Activated CD4-positive, alpha-beta T cell treated with anti-CD3 and anti-CD28 coated beads, Interleukin-2, amount 50 U/mL, for 24 hours (primary cell): Measurements from ENCODE around the gene GFER.
"Not testable (repeated sequence)": the region's sequence is repeated elsewhere in the genome, so short reads cannot be mapped to it uniquely, and the experiment has no call there.

Experiments
- DNase-seq, 2 donors: peaks; one replicate each; pipeline ENCODE4 v3.0.0-alpha.2; 2020; ENCODE audit warnings: low read depth in 1 of 2, low spot score in 1 of 2

GFER gene

DNA sequence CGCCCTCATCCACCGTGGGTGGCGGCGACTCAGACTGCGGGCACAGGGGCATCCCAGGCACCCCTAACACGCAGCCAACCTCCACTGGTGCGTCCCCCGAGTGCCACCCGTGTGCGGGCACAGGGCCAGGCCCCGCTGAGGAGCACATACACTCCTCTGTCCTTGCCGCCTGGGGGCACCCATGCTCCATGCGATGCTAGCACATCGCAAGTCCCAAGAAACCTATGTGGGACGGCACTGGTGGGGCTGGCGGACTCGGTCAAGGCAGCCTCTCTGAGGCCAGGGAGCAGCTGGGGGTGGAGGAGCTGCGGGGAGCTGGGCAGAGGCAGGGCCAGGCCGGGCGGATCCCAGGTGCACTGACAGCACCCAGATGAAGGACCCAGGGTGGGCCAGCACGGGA lies 21.7 kb downstream of the GFER start:
- DNase-seq, result no peak

DNA sequence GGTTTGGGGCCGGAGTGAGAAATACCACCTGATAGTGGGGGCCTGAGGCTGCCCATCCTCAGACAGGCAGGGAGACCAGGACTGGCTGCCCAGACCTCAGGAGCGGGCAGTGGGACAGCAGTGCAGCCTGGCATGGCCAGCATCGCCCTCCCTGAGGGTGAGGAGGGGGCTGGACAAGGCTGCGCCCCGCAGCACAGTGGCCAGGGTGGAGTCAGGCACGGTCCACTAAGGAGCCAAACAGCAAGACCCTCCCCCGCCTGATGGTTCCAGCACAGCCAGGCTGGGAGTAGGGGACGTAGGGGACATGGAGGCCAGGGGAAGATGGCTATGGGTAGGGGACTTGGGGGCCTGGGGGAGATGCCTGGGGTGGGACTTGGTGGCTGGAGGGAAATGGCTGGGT lies 22.3 kb downstream of the GFER start:
- no peak for DNase-seq

DNA sequence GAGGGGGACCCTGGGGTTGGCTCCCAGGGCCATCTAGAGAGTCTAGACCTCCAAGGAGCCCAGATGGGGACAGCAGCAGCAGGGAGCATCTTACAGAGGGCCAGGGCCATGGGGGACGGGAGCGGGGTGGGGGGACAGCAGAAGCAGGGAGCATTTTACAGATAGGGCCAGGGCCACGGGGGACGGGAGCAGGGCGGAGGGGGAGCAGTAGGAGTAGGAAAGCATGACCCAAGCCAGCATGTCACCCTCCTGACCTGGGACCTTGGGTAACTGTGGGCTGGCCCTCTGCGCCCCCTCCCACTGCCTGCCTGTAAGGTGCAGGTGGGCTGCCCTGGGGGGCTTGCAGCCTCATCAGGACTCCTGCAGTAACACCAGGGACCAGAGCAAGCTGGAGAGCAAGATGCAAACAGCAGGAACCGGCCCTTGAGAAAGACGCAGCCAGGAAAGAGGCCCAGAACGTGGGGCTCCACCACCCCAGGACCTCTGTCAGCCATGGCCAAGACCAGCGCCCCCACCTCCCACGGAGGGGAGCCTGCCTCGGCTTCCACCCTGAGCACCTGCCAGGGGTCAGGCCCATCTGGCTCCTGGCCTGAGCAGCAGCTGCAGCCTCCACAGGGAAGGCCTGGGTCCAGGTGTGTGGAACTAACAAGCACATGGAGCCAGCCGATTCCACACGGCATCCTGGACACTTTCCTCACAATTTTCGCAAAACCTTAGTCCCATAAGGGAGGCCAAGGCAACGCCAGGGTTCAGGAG lies 23.3 kb downstream of the GFER start:
- DNase-seq, result no peak

DNA sequence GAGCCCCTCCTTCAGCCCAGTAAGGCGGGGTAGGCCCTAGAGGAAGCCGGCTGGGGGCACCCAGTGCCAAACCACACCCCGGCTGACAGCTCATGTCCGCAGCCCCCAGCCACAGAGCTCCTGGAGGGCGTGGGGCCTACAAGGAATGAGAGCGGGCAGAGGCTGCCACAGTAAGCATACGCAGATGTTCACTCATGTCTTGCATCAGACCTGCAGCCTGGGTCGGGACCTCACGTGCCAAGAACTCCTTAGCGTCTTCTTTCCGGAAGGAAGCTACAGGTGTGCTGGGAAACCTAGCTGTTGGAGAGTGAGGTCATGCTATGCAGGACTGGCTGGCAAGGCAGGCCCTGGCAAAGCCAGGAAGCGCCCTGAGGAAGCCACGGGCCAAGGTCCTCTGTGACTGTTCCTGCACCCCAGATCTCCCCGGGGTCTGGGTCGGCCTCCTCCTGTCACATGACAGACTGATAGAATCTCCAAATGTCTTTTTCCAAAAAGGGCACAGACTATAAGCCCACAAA lies 24.1 kb downstream of the GFER start:
- DNase-seq, result no peak

DNA sequence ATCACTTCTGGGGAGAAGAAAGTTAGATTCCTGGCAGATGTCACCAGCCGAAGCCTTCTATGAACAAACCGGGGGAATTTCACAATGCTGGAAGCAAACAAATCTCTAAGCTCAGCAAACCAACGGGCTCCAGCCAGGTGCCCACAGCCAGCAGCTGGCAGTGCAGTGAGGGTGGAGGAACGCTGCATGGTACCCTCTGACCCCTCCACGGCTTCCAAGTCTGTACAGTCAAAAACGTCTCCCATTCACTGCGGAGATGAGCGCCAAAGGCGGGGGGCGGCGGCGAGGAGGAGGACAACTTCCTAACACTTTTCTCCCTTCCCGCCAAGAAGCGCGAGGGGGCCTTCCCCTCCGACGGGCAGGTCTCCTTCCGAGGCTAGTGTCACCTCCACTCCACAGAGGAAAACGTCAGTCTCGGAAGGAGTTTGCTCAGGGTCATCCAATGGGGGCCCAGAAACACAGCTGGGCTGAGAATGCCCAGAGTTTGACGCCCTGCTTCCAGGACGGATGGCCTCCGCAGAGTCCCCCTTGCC lies 24.7 kb downstream of the GFER start:
- DNase-seq, result no peak

DNA sequence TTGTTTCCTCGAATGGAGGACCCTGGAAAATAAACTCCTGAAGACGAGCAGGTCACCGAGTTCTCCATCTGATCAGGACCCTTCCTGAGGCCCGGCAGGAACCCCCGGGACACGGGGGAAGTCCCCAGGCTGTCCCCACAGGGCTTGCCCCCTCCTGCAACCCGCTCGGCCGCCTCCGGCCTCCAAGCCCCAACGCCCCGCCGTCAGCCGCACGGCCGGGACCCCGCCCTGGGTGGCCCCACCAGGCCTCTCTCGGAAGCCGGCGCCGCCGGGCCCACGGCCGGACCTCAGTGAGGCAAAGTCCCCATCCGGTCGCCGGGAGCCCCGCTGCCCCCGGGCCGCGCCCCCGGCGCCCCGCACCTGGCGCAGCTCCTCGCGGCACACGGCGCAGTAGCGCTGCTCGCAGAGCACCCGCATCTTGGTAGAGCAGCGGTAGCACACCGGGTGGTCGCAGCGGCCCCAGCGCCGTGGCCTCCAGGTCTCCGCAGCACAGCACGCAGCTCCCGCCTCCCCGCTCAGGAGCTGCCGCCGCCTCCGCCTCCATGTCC lies 25.2 kb downstream of the GFER start:
- DNase-seq, result no peak

DNA sequence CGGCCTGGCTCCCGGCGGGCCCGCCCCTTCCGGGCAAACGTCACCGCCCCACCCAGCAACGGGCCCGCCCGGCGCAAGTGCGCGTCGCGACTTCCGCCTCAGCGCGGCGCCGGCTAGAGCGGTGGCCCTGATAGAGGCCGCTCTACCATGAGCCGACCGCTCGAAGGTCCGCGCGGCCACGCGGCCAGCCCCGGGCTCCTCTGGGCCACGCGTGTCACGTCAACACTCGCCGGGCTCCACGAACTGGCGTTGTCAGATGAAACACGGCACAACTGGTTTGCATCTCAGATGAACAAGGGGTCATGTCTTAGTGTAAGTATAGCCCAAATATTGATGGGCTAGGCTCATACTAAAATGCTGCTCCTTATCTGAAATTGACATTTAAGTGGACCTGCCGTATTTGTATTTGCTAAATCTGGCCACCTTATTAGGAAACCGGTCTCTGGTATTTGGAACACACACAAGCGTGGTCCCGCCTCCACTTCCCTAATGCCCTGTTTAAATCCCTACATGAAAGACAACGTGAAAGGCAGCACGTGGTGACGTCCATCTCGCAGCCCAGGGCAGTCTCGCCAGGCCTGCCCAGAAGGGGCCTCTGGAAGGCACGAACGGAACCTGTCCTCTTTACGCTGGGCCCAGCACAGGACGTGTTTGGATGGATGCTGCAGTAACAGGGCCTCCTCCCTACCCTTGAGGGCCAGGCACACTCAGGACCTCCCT lies 26.0 kb downstream of the GFER start, which contains the start of gene ZNF598:
TSS of gene ZNF598 (minus strand) at position 31 of the 720 bp plus-strand sequence.
- DNase-seq, result peak; percentile 58 to 65

DNA sequence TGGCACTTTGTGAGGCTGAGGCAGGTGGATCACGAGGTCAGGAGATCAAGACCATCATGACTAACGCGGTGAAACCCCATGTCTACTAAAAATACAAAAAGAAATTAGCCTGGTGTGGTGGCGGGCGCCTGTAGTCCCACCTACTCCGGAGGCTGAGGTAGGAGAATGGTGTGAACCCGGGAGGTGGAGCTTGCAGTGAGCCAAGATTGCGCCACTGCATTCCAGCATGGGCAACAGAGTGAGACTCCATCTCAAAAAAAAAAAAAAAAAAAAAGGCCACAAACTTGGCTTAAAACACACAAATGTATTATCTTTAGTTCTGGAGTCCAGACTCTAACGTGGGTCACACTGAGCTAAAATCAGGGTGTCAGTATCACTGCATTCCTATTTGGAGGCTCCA lies 27.7 kb downstream of the GFER start:
- DNase-seq, result not testable (repeated sequence)

DNA sequence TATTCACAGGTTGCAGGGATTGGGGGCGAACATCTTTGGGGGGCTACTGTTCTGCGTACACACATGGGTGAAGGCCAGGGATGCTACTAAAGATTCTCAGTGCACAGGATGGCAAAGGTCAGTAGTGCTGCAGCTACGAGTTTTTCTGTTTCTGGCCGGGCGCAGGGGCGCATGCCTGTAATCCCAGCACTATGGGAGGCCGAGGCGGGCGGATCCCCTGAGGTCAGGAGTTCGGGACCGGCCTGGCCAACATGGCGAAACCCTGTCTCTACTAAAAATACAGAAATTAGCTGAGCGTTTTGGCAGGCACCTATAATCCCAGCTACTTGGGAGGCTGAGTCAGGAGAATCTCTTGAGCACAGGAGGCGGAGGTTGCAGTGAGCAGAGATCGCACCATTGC lies 29.5 kb downstream of the GFER start:
- DNase-seq, result no peak

DNA sequence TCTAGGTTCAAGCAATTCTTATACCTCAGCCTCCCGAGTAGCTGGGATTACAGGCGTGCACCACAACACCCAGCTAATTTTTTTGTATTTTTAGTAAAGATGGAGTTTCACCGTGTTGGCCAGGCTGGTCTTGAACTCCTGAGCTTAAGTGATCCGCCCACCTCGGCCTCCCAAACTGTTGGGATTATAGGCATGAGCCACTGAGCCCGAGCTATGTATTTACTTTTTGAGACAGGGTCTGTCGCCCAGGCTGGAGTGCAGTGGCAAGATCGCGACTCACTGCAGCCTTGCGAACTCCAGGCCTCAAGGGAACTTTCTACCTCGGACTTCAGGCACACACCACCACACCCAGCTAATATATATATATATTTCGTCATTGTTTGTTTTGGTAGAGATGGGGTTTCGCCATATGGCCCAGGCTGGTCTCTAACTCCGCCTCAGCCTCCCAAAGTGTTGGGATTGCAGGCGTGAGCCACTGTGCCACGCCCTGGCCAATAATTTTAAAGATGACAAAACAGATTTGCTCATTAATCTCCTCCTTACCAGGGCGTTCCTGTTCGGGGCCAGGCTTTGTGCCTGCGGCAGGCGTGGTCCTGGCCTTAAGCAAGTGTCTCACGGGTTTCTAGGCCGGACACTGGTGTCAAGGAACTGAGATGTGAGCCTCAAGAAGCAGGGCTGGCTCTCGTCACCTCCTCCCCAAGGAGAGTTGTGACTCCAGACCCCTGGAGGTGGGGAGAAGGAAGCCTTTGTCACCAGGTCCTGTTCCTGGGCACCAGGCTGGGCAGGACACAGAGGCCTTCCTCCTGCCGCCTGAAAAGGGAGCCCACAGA lies 31.3 kb downstream of the GFER start:
- no peak for DNase-seq

DNA sequence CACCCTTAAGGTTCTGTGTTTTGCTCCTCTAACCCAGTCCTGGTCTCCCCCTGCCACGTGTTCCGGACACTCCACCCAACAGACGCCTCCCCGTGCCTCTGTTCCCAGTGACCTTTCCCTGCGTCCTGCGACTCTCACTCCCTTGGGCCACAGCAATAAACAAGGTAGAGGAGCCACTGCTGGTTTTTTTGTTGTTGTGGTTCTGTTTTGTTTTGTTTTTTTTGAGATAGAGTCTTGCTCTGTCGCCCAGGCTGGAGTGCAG lies 31.9 kb downstream of the GFER start:
- DNase-seq, result no peak

DNA sequence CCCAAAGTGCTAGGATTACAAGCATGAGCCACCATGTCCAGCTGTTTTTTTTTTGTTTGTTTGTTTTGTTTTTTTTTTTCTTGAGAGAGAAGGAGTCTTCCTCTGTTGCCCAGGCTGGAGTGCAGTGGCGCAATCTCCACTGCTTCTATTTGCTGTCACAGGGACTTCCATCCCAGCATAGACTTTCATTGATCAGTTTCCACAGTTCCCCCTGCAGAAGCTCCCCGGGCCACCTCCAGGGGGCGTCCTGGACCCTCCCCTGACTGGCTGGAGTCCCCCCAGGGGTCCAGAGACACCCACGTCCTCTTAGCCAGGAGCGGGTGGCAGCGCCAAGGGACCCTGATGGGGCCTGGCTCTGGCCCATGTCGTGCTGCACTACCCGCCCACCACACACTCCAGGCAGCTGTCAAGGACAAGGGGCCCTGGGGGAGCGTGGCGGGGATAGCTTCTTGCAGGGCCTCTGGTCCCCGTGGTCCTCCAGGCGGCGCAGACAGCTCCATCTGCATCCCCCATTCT lies 32.5 kb downstream of the GFER start:
- no peak for DNase-seq

DNA sequence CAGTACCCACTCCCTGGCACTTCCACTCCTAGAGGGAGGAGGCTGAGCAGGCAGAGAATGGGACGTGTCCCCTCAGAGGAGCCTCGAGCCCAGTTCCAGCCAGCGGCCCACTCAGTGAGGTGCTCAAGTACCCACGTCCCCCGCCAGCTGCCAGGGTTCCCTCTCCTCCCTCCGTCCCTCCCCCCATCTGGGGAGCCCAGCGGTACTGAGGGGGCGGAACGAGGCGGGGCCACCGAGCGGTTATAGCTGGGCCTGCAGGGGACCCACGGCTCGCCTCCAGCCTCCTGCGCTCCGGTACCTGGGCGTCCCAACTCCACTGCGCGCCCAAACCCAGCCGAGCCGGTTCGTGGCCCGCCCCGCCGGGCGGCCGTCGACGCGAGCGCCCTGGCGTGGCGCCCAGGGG lies 35.5 kb downstream of the GFER start, which contains the start of gene NPW:
TSS of gene NPW (plus strand) at position 268 of the 403 bp plus-strand sequence.
- no peak for DNase-seq

DNA sequence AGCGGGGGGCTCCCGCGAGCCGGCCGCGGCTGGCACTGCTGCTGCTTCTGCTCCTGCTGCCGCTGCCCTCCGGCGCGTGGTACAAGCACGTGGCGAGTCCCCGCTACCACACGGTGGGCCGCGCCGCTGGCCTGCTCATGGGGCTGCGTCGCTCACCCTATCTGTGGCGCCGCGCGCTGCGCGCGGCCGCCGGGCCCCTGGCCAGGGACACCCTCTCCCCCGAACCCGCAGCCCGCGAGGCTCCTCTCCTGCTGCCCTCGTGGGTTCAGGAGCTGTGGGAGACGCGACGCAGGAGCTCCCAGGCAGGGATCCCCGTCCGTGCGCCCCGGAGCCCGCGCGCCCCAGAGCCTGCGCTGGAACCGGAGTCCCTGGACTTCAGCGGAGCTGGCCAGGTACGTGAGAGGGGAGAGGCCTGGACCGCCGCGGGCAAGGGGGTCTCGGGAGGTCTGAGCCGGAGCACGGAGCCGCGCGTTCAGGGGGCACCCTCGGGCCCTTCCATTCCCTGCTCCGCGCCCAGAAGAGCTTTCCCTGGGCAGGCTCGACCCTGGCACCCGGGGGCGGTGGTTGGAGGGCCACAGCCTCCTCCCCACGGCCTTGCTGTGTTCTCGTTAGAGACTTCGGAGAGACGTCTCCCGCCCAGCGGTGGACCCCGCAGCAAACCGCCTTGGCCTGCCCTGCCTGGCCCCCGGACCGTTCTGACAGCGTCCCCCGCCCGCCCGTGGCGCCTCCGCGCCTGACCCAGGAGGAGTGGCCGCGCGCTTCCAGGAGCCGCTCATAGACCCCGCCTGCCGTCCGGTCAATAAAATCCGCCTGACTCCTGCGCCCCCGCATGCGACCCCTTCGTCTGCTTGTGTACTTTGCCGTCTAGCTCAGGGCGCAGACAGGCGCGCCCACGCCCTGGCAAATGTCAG lies 36.2 kb downstream of the GFER start:
- no peak for DNase-seq

DNA sequence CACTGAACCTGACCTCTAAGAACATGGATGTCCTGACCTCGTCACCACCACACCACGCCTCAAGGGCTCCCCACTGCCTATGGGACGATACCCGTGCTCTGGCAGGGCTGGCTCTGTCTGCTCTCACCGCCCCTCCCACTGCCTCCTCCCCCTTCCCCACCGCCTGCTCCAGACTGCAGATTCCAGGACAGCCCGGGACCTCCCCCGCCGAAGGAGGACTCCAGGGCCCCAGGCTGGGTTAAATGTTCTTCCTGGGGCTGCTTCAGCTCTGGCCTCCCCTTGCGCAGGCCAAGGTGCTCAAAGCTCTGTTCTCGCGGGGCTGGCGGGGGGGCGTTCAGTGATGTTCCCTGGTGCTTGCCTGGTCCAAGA lies 38.7 kb downstream of the GFER start:
- no peak for DNase-seq

DNA sequence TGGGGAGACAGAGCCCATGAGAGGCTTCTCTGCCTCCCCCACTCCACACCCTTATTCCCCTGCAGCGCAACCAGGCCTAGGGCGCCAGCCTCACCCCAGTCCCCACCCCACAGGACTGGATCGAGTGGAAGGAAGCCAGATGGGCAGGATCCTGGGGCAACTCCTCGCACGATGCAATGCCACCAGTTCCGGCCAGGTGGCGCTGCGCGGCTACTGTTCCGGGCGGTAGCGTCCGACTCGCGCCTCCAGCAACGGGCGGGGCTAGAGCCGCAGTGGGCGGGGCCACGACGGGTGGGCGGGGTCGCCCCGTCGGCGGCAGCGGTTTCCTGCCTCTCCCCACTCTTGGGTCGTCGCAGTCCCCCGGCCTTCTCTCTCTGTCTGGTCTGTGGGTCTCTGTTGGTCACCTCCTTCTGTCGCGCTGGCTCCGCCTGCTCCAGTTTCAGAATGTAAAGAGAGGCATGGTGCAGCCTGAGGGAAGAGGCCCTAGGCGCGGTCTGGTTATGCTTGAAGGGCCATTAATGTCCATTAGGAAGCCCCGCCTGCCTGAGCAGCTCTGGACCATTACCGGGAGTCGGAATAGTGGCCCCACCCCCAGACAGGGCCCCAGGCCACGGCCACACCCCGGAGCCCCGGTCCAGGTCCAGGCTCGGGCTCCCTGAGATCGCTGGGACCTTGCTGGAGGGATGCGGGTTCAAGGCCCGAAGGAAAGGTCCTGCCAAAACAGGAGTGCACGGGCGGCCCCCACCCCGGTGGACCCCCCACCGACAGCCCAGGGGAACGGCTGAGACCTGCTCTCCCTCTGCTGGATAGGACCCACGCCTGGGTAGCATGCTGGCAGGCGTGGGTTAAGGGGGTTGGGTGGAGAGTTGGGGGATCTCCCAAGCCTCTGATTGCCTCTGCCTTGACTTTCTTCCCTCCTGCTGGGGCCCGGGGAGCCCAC lies 39.4 kb downstream of the GFER start:
- peak; percentile 92 to 94 for DNase-seq

DNA sequence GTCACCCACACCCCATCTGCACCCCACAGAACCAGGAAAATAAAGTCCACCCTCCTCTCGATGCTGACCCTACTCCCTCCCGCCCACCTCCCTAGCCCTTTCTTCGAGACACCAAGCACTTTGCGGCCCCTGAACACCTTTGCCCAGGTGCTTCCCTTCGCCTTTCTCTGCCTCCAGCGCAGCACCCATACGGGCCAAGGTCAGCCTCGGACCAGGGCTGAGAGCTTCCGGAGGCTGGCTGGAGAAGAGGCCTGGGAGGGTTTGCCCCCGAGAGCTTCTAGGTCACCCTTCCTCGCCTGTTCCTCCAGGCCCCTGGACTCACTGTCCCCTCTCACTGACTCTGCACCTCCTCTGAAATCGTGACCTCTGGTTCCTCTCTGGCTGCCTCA lies 40.0 kb downstream of the GFER start:
- no peak for DNase-seq

DNA sequence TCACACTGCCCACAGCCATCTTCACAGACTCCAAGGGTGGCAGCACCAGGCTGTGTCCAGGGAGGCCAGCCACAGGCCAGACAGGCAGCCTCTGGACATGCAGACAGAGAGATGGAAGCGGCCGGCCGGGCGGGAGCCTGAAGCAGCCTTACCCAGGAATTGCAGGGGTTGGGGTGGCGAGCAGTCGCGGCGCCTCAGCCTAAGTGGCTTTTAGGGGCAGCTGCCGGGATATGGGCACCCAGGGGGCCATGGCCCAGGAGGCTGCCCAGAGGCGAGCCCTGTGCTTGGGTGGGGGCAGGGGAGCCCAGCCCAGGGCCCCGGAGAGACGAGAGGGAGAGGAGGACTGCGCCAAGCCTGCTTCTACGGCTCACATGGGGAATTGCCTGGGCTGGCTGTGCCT lies 41.3 kb downstream of the GFER start:
- DNase-seq, result no peak

DNA sequence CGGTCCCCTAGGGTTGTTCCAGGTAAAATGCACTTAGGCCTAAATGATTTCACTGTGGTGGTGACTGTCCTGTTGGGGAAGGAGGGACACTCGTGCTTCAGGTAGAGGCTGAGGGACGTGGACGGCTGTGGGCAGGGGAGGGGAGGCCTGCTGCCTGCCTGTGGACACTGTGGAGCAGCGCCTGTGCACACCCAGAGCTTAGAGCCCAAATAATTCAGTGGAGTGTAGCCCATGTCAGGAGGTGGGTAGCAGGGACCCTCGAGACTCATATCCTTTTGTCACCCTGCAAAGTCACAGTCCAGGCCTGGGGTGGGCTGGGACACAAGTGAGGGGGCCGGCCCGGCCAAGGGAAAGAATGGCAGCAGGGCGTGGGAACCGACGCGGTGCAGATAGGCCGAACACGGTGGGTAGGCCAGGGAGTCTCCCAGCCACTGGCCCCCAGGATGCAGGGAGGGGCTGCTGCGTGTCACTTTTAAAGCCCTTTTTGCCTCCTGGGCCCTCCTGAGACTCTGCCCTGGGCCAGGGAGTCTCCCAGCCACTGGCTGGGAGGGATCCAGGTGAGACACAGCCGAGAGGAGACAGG lies 42.0 kb downstream of the GFER start:
- DNase-seq, result no peak
